GM12874 (cell line): ENCODE measurements around the gene ZBTB48.
A peak's percentile ranks its signal among the peaks of the same experiment; 100 is the strongest.

Source experiments
- CTCF ChIP-seq: IDR thresholded peaks from 2 replicates; pipeline ENCODE4 v1.5.1; 2011; ENCODE audit warnings: low read depth, mild to moderate bottlenecking, control low read depth, low read length, moderate library complexity; ENCODE audit not compliant: insufficient read depth

The ZBTB48 gene

DNA sequence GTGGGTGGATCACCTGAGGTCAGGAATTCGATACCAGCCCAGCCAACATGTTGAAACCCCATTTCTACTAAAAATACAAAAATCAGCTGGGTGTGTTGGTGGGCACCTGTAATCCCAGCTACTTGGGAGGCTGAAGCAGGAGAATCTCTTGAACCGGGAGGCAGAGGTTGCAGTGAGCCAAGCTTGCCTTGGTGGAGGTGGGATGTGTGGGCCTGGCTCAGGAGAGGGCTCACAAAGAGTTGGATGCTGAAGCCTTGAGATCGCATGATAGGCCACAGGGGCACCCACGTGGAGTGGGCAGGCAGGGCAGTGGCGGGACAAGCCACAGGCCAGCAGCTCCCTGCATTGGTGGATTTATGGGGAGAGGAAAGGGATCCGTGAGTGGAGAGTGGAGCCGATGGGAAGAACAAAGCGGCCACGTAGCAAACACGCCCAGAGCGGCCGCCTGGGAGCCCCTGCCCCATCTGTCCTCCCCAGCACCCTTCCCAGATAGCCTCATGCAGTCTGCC, 49.2 kb downstream of the ZBTB48 start:
- TF ChIP-seq CTCF: no peak

- TF ChIP-seq CTCF: no peak
Measured at GRCh38 chr1:6630027-6630426, 50.2 kb downstream of the ZBTB48 start.

GRCh38 chr1:6631058-6631457, 51.3 kb downstream of the ZBTB48 start:
- TF ChIP-seq CTCF: no peak

DNA sequence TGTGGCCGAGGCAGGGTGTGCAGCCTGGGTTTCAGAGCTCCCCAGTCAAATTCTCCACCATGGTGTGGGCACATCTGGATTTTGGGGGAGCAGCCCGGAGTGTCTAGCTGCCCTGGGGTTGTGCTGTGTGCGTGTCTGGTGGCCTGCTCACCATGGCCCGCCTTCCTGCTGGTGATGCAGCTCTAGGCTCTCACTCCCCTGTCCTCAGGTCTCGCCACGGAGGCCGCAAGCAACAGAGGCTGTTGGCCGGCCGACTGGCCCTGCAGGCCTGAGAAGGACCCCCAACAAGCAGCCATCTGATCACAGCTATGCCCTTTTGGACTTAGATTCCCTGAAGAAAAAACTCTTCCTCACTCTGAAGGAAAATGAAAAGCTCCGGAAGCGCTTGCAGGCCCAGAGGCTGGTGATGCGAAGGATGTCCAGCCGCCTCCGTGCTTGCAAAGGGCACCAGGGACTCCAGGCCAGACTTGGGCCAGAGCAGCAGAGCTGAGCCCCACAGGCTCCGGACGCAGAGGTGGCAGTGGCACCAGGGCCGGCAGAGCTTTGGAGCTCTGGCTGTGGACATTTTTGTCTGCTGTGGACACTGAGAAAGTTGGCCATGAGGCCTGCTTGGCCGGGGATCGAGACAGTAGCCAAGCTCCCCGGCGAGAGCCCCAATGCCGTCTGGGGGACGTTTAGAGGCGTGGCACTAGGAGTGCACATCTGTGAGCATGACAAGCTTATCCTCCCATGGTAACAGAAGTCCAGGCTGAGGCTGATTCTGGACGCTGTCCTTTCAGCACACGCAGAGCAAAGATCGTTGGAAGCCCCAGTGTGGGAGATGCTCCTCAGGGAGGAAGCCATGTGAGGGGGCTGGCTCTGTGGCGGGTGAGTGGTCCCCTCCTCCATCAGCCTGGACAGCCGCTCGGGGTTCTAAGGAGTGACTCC, 53.1 kb downstream of the ZBTB48 start:
- no peak for TF ChIP-seq CTCF

- TF ChIP-seq CTCF: peak; percentile 58
Measured at GRCh38 chr1:6634371-6635052, 54.7 kb downstream of the ZBTB48 start.

GRCh38 chr1:6635161-6635909, 55.5 kb downstream of the ZBTB48 start:
- no peak for TF ChIP-seq CTCF
